Activated T-cell treated with anti-CD3 and anti-CD28 coated beads, Interleukin-2, amount 50 U/mL, for 4 hours (primary cell): ENCODE data around the gene ETV3L. TPM values are rescaled to one million over a fixed set of nuclear protein-coding genes. Genes with fewer than 3 reads are reported as not detected.
"Not testable (repeated sequence)": the region's sequence is repeated elsewhere in the genome, so short reads cannot be mapped to it uniquely, and the experiment has no call there.

Source experiments
- ATAC-seq, 2 donors: fragments of 200-7000 bp; cut with Tn5 transposase; one replicate each; pipeline ENCODE4 v1.10.0; 2021
- DNase-seq: peaks from one replicate; pipeline ENCODE4 v3.0.0-alpha.2; 2020
- H3K27me3 Mint-ChIP-seq: one replicate; pipeline ENCODE4 v1.8.0; 2021; ENCODE audit warnings: low read depth, mixed read lengths
- H3K36me3 Mint-ChIP-seq: one replicate; pipeline ENCODE4 v1.8.0; 2022; ENCODE audit warnings: mixed read lengths; ENCODE audit not compliant: insufficient read depth
- H3K4me1 Mint-ChIP-seq: one replicate; pipeline ENCODE4 v1.8.0; 2021; ENCODE audit warnings: low read depth, mixed read lengths
- H3K4me3 Mint-ChIP-seq: one replicate; pipeline ENCODE4 v1.8.0; 2021; ENCODE audit warnings: mild to moderate bottlenecking, moderate library complexity, mixed read lengths
- H3K9me3 Mint-ChIP-seq: one replicate; pipeline ENCODE4 v1.8.0; 2021; ENCODE audit warnings: mixed read lengths
- total RNA-seq, 3 donors: library from RNA; stranded (reverse); gene quantifications; one replicate each; pipeline ENCODE4 v1.2.1, GENCODE V29; 2021

Gene ETV3L
- total RNA-seq, 3 donors from 2014 or later, result not detected

GRCh38 chr1:157104598-157105293, 5.1 kb upstream of the ETV3L start:
- Mint-ChIP-seq H3K4me3 (no peak overlapping the region), H3K4me1 (peaks cover 2% of the 10 kb centered on the region), H3K36me3 (no peaks in the 10 kb centered on the region), H3K27me3 (peaks cover 30% of the 10 kb centered on the region), H3K9me3 (no peaks in the 10 kb centered on the region)
- no peak for DNase-seq
- ATAC-seq, result no peak

- Mint-ChIP-seq H3K9me3 (no peaks in the 10 kb centered on the region), H3K4me1 (peaks cover 2% of the 10 kb centered on the region), H3K36me3 (no peaks in the 10 kb centered on the region), H3K27me3 (peaks cover 22% of the 10 kb centered on the region), H3K4me3 (no peak overlapping the region)
- ATAC-seq (no peak), DNase-seq (no peak)
These were observed 3.7 kb upstream of the ETV3L start for GRCh38 chr1:157103268-157103667.

DNA sequence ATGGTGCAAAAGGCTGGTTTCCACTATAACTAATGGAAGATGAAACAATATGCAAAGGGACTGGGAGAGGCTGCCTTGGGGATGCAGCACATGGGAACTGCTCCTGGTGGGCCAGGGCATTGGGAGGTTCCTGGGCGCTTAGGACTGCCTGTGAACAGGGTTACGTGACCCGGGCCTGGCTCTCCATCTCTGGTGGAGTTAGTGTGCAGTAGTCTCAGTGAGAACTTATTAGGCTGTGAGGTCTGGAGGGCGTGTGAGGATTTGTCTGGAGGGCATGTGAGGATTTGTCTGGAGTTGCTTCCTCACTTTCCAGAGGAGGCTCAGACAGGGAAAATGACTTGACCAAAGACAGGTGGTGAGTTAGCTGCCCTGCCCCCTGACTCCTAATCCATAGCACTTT, 1.5 kb upstream of the ETV3L start:
- Mint-ChIP-seq H3K4me3 (no peak overlapping the region), H3K9me3 (no peaks in the 10 kb centered on the region), H3K27me3 (peaks cover 5% of the 10 kb centered on the region), H3K4me1 (peaks cover 2% of the 10 kb centered on the region), H3K36me3 (no peaks in the 10 kb centered on the region)
- no peak for ATAC-seq
- DNase-seq, result no peak

DNA sequence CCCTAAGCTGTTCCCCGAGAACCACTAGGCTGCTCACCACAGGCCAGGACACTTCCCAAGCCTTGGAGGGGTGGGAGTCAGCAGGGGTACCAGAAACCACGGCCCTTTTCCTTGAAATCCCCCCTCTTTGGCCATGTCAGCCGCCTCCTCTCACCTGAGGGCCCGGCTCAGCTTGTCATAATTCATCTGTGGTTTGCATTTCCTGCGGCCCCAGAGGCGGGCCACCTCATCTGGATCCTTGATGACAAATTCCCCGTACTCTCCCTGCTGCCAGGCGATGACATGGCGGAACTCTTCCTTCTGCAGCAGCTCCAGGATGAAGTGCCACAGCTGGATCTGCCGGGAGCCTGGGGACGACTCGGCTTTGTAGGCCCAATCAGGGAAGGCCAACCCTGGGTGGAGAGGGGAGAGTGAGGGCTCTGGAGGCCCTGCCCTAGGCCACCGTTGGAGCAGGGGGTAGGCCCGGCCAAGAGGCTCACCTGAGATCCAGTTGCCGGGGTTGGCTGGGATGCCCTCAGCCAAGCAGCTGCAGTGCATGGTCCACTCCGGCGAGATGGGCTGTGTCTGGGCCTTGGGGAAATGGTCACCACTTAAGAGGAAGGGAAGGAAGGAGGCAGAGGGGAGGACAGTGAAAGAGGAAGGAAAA, 498 bp downstream of the ETV3L start:
- DNase-seq, ATAC-seq, H3K4me1 Mint-ChIP-seq, H3K27me3 Mint-ChIP-seq, H3K9me3 Mint-ChIP-seq, H3K36me3 Mint-ChIP-seq, H3K4me3 Mint-ChIP-seq: not testable (repeated sequence)

- no peaks in the 10 kb centered on the region for H3K36me3 Mint-ChIP-seq
- no peak for ATAC-seq
- H3K4me1 Mint-ChIP-seq, result no peaks in the 10 kb centered on the region
- no peak overlapping the region for H3K4me3 Mint-ChIP-seq
- H3K27me3 Mint-ChIP-seq, result no peaks in the 10 kb centered on the region
- H3K9me3 Mint-ChIP-seq, result no peaks in the 10 kb centered on the region
- no peak for DNase-seq
These were observed 1.1 kb downstream of the ETV3L start for GRCh38 chr1:157098519-157098918.

GRCh38 chr1:157097692-157098091, 1.9 kb downstream of the ETV3L start:
- H3K4me3 Mint-ChIP-seq, result no peak overlapping the region
- DNase-seq (no peak), ATAC-seq (no peak)
- H3K4me1 Mint-ChIP-seq, result no peaks in the 10 kb centered on the region
- H3K9me3 Mint-ChIP-seq, result no peaks in the 10 kb centered on the region
- H3K27me3 Mint-ChIP-seq, result no peaks in the 10 kb centered on the region
- no peaks in the 10 kb centered on the region for H3K36me3 Mint-ChIP-seq

GRCh38 chr1:157096881-157097280, 2.7 kb downstream of the ETV3L start:
- Mint-ChIP-seq H3K27me3 (no peaks in the 10 kb centered on the region), H3K36me3 (no peaks in the 10 kb centered on the region), H3K4me3 (no peak overlapping the region), H3K9me3 (no peaks in the 10 kb centered on the region), H3K4me1 (no peaks in the 10 kb centered on the region)
- DNase-seq (no peak), ATAC-seq (no peak)

DNA sequence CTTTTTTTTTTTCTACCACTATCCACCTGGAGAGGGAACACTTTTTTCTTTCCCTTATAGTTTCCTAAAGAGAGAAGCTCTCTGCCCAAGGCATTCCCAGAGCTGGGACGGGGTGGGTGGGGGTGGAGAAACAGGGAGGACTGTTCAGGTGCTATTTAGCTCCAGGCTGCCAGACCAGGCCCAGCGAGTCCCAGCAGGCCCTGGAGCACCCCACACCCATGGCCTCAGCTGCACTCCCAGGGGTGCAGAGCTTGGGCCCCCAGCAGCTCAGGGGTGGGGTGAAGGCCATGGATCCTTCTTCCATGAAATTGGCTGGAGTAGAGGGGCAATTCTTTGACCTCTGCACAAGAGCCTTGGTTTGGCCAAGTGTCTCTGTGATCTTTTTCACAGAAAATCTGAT, 4.1 kb downstream of the ETV3L start:
- DNase-seq, result no peak
- Mint-ChIP-seq H3K9me3 (no peaks in the 10 kb centered on the region), H3K4me3 (no peak overlapping the region), H3K4me1 (no peaks in the 10 kb centered on the region), H3K36me3 (no peaks in the 10 kb centered on the region), H3K27me3 (peaks cover under 1% of the 10 kb centered on the region)
- no peak for ATAC-seq

DNA sequence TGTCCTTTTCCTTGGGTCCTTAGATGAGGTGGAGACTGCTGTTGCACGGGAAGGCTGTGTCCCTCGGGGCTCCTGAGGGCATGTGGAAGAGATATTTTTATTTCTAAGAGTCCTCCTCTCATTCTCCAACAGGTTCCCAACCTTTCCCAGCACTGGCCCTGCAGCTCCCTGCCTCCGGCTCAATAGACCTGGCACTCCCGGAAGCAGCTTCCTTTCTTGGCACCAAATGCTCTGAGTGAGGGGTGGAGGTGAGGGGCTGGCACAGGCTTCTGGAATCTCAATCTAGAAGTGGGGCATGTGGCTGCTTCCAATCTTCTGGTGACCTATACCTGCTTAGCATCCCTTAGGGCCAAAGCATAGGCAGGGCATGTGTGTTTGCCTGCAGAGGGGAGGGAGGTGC, 4.5 kb downstream of the ETV3L start:
- ATAC-seq (no peak), DNase-seq (no peak)
- H3K4me3 Mint-ChIP-seq, result no peak overlapping the region
- H3K9me3 Mint-ChIP-seq, result no peaks in the 10 kb centered on the region
- H3K4me1 Mint-ChIP-seq, result peaks cover 4% of the 10 kb centered on the region
- peaks cover 3% of the 10 kb centered on the region for H3K27me3 Mint-ChIP-seq
- H3K36me3 Mint-ChIP-seq, result no peaks in the 10 kb centered on the region

- Mint-ChIP-seq H3K4me3 (no peak overlapping the region), H3K27me3 (peaks cover 6% of the 10 kb centered on the region), H3K9me3 (no peaks in the 10 kb centered on the region), H3K4me1 (peaks cover 5% of the 10 kb centered on the region), H3K36me3 (no peaks in the 10 kb centered on the region)
- ATAC-seq, result no peak
- no peak for DNase-seq
These were observed 6.8 kb downstream of the ETV3L start for GRCh38 chr1:157092831-157093230.

DNA sequence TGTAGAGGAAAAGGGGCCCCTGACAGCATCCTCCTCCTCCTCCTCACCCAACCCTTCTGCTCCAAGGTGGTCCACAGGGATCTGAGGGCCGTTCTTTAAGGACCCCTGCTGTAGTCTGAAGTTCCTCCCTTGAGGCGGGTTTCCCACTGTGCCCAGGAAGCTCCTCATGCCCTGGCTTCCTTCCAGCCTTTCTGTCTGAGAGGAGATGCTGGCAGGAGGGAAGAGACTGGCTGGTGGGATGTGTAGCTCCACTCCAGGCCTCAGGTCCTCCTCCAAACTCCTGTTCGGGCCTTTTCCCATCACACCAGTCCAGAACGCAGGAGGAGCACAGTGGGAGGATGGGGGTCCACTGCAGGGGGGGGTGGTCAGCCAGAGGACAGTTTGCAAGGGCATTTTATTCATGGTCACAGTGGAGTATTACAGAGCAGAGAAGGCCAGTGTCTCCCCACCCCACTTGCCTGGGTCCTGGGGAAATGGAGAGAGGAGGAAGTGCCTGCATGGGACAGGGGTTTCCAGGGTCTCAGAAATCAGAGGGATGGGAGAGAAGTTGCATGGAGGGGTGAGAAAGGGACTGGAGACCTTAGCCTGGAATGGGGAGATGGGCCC, 7.8 kb downstream of the ETV3L start:
- no peaks in the 10 kb centered on the region for H3K9me3 Mint-ChIP-seq
- peaks cover 5% of the 10 kb centered on the region for H3K4me1 Mint-ChIP-seq
- H3K36me3 Mint-ChIP-seq, result no peaks in the 10 kb centered on the region
- ATAC-seq (no peak), DNase-seq (no peak)
- H3K27me3 Mint-ChIP-seq, result peaks cover 6% of the 10 kb centered on the region
- H3K4me3 Mint-ChIP-seq, result no peak overlapping the region

DNA sequence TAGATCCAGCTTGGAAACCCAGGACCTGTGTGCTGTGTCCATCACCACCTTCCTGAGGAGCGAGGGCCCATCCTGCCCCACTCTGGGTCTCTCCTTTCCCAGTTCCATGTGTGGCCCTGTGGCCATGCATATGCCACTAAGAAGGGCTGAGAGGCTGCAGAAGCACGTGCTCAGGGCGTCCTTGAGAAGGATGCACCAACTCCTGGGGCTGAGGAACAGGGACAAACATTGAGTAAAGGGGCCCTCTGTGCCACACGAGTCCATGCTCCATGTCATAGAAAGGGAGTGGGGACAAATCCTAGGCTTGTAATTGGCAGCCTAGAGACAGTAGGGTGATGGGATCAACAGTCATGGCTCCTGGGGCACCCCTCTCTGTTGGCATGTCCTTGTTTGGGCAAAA, 8.4 kb downstream of the ETV3L start:
- Mint-ChIP-seq H3K27me3 (peaks cover 6% of the 10 kb centered on the region), H3K4me1 (peaks cover 5% of the 10 kb centered on the region), H3K36me3 (no peaks in the 10 kb centered on the region), H3K9me3 (no peaks in the 10 kb centered on the region), H3K4me3 (no peak overlapping the region)
- DNase-seq, result no peak
- no peak for ATAC-seq

DNA sequence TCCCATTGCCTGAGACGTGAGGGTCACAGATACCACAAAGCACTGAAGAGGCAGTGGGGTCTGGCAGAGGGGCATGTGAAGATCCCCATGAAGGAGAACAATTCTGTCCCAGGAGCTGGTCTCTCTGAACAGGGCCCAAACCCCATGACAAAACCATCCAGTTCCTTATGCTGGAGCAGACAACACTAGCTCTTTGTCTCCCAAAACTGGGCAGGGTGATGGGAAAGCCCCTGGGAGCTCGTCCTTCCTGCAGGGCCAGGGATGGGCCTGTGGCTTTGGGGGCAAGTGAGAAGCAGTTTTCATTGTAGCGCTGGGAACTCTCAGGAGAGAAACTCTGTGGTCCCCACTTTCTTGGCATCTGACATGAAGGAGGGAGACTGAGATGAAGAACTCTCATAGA, 8.8 kb downstream of the ETV3L start:
- H3K27me3 Mint-ChIP-seq, result peaks cover 6% of the 10 kb centered on the region
- H3K9me3 Mint-ChIP-seq, result no peaks in the 10 kb centered on the region
- no peaks in the 10 kb centered on the region for H3K36me3 Mint-ChIP-seq
- H3K4me3 Mint-ChIP-seq, result no peak overlapping the region
- H3K4me1 Mint-ChIP-seq, result peaks cover 5% of the 10 kb centered on the region
- DNase-seq (no peak), ATAC-seq (no peak)

GRCh38 chr1:157090196-157090647, 9.4 kb downstream of the ETV3L start:
- H3K4me1 Mint-ChIP-seq, result peaks cover 5% of the 10 kb centered on the region
- H3K9me3 Mint-ChIP-seq, result no peaks in the 10 kb centered on the region
- peak; percentile 82 to 86 for ATAC-seq
- no peak overlapping the region for H3K4me3 Mint-ChIP-seq
- H3K27me3 Mint-ChIP-seq, result peaks cover 6% of the 10 kb centered on the region
- no peaks in the 10 kb centered on the region for H3K36me3 Mint-ChIP-seq
- peak; percentile 90 for DNase-seq

GRCh38 chr1:157089789-157090188, 9.8 kb downstream of the ETV3L start:
- Mint-ChIP-seq H3K27me3 (peaks cover 6% of the 10 kb centered on the region), H3K4me1 (peaks cover 5% of the 10 kb centered on the region), H3K36me3 (no peaks in the 10 kb centered on the region), H3K4me3 (no peak overlapping the region), H3K9me3 (no peaks in the 10 kb centered on the region)
- ATAC-seq, result peak in 1 of 2 donors; percentile 18
- DNase-seq, result no peak
